Fibroblast of skin of right quadriceps (primary cell): ENCODE measurements around the gene PSAT1.

Experiments
- DNase-seq: peaks from one replicate; pipeline ENCODE4 v3.0.0-alpha.2; 2013

Gene PSAT1

DNA sequence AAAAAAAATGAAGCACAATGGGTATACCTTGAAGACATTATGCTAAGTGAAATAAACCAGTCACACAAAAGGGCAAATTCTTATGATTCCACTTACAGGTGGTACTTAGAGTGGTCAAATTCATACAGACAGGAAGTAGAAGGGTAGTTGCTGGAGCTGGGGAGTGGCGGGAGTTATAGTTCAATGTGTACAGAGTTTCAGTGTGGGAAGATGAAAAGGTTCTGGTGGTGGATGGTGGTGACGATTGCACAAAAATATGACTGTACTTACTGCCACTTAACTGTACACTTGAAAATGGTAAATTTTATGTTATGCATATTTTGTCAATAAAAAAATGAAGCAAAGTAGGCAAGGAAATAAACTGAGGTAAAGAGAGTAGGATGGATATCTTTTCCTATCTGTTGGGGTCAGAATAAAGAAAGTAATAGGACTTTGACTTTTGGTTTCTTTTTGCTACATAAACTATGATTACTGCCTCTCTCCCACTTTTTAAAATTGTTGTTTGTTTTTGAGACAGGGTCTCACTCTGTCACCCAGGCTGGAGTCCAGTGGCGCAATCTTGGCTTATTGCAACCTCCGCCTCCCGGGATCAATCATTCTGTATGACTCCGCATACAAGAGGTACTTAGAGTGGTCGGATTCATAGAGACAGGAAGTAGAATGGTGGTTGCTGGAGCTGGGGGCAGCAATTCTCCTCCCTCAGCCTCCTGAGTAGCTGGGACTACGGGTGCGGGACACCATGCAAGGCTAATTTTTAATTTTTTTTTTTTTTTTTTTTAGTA lies 4.0 kb upstream of the PSAT1 start:
- no peak for DNase-seq

DNA sequence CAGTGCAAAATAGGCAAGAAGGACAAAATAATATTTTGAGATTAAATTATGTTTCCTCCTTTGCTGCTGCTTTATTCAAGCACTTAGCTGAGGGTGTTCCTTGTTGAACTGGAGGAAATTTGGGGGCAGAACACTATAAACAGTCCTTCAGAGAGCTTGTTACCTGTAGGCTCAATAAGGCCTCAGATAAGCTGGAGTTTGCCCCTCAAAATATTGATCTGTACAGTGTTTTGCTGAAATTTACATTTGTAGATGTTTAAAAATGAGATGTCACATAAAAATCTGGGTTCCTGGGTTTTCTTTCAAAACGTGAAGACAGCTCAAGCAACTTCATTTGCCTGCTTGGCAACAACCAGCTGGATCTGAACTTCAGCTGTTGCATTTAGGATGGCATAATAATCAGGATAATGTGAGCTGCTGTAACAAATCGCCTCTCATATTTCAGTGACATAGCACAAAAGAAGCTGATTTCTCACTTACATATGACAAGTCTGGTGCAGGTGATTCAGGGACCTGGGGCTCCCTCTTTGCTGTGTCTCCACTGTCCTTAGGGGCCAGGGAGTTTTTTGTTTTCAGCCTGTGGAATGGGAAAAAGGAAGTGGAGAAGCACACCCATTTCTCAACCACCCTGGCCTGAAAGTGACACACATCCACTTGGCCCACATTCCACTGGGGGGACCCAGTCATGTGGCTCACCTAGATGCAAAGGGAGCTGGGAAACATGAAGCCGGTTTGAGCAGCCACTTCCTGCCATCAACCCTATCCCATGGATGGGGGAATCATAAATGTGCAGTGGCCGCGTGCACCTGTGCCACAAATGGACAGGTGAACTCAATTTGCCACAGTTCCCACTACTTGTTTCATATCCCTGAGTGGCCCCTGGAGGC lies 2.4 kb upstream of the PSAT1 start:
- DNase-seq, result no peak

DNA sequence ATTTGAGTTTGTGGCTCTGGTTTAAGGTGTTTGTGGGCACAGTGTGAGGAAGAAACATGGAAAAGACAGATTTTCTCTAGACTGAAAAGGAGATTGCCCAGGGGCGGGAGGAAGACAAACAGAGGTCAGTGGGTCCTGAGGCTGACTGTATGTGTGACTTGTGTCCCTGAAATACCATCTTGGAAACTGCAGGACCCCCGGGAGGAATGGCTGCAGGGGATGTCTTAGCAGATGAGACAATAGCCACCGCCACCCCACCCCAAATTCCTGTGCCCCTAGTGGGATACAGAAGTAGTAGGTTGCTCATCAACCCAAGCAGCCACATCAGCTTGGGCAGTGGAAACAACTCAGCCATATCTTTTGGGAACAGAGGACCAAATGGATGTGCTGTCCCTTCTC lies 1.7 kb upstream of the PSAT1 start:
- no peak for DNase-seq

DNA sequence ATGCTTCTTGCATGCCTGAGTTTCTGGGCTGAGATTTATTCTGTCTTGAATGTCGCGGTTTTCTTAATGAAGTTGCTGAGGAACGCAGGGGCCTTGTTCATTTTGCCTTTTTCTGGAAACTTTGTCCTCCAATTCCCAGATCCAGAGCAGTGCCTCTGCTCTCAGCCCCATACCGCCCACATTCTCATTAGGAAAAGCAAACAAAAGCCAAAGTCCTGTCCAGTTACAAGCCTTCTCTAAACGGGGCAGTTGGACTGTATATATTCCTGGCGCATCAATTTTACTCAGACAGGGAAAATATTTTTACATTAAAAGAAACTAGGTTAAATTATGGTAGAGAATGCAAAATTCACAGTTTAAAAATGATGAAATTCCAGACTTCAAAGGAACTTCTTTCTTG lies 1.2 kb upstream of the PSAT1 start:
- no peak for DNase-seq

DNA sequence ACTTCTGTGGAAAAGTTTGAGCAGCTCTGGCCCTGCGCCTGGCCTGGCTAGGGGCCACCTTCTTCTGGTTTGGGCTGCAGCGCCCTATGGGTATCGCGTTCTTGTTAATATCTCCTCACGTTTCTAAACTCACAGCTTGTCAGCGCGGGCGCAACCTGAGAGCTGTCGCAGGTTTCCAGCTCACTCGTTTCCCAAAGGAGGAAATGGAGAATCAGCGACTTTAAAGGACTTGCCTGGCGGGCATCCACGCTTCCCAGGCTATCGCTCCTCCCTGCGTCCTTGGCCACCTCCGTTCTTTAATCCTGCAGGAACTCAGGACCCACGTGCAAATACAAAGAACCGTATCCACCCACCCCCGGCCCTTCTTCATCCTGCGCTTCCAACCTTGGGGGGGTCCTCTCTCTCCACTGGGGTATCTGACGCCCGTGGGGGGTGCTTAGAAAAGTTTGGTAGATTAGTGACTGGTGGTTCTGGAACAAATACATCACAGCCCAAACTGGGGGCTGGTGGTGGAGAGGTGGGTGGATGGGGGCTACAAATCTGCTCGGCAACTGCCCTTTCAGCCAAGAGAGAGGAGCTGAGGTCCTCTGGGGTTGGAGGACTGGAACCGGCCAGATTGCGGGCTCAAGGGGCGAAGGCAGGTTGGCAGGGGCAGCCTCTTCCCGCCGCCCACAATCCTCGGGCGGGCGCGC lies 578 bp upstream of the PSAT1 start:
- DNase-seq, result peak; percentile 59

DNA sequence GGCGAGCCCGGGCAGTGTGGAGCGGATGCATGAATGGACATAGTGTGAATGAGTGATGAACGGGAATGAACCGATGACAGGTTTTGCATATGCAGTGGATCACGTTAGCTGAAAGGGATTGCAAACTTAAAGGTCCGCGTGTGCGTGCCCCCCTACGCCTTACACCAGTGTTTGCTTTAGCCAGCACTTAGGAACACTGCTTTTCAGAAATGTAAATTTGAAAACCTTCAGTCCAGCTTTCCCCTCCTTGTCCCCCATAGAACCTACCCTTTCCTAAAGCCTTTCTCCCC lies 692 bp downstream of the PSAT1 start:
- no peak for DNase-seq

DNA sequence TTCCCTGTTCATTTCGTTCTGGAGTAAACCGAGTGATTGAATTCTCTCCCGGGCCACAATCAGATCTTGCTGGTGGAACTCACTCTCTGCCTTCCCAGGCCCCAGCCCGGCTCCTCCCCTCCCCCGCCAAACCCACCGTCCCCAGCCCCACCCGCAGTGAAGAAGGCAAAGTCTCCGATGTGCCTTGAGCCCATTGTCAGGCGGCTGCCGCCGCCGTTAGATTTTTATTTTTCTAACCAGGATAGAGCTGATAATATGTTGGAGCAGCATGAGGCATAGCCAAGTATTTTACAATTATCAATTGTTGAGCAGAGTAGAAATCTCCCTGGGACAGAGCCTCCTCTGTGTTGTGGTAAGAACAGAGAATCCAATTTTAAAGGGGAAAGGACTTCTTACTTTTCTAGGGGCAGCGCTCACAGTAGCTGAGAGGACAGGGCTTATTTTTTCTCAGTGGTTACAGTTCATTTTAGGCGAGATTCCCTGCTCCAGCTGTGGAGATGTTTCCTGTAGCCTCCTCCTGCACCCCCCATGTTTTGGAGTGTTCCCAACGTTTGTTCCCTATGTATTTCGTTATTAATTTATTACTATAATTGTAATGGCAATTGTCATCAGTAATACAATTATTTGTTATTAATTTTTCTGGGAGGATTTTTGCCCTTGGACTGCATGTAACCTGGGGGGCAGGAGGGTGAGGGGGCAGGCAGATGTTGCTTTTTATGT lies 1.3 kb downstream of the PSAT1 start:
- DNase-seq, result no peak

DNA sequence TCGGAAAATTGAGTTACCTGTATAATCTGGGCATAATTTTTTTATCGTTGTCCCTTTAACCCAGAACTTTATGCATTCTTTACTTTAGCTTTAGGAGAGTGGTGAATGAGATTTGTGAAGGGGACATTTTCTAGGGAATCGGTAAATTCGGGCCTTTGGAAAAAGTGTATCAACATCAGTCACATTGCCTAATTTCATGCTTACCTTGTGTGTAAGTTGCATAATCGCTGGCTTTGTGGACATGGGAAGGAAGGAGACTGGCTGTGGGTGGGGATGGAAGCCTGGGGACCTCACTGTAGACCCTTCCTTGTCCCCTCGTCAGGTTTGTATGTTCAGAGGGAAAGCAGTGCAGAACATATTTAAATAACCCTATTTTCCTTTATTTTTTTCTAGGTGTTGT lies 3.3 kb downstream of the PSAT1 start:
- DNase-seq, result no peak

DNA sequence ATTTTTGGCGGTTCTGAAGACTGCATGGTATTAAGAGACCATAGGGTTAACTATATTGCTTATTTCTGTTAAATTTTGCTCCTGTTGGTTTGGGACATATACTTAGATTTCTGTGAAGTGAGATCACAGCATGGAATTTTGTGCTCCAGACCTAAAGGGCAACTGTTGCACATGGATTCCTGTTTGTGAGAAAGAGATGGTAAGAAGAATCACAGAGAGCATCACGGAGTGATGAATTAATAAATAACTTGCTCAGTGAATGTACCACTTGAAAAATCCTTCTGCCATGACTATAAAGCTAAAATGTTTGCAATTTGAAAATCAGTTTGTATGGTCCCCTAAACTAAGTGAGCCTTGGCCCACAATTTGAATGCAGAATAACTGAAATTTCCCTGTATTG lies 4.5 kb downstream of the PSAT1 start:
- DNase-seq, result no peak

DNA sequence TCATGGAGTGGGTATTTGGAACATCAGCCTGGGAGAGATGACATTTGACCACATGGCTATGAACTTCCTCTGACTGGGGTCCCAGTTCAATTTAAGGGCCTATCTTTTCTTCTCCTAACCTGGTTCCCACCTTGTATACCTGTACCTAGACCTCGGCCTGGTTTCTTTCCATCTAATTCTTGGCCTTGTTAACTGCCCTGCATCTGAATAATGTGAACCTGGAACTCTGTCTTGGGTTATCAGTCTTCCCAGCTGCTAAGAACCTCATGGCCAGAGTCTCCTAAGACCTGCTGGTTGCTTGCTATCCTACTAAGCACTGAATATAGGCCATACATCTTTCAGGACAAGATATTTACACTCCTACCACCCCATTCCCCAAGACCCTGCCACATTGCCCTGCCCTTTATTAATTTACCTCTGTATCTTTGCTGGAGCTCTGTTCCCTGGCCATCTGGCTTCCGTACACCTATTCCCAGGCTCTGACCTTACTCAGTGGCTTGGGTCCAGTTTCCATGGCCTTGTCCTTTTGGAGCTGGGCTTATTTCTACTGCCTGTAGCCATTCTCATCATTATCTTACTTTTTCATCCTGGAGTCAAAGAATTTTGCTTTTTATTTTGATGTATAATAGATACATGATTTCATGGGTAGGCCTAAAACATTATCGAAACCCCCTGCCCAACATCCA lies 6.6 kb downstream of the PSAT1 start:
- DNase-seq, result no peak

DNA sequence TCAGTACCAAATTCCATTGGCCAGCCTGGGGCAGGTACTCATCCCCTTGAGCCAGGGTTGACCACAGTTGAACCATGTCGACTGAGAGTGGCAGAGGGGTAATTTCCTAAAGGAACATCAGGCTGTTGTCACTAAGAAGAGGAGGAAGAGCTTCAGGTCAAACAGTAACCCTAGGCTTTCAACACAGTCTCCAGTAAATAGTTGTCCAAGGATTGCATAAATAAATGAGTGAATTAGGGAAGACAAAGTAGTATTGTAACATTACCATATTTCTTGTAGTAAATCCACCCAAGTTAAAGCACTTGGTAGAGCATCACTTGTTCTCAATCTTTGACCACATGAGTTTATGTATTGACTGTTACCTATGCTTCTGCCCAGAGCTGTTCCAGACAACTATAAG lies 7.4 kb downstream of the PSAT1 start:
- no peak for DNase-seq

DNA sequence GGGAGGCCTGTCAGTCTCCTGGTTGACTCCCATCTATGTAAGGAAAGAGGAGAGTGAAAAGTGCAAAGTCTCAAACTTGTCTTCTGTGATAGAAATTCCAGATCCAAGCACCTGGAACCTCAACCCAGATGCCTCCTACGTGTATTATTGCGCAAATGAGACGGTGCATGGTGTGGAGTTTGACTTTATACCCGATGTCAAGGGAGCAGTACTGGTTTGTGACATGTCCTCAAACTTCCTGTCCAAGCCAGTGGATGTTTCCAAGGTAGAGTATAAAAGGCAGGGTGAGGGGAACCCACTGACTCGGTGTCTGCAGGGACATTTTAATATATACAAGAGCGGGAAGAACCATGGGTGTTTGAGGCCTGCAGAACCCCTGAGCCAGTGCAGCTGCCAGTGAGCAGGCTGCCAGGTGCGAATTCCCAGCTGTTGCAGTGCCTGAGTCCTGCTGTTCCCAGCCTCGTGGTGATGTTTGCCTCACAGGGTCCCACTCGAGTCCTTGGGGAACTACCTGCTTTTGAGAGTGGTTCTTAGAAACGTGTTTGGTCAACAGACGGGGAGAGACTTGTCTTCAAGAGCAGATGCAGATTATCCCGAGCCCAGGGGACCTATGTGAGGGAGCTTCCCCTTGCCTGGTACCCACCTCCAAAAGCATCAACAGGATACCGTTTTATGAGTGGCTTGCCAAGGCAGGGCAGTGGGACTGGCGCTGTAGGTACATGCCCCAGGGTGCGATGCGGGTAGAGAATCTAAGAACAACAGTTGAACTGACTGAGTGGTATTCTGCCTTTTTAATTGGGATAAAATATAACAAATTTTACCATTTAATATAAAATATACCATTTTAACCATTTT lies 9.5 kb downstream of the PSAT1 start:
- DNase-seq, result no peak

DNA sequence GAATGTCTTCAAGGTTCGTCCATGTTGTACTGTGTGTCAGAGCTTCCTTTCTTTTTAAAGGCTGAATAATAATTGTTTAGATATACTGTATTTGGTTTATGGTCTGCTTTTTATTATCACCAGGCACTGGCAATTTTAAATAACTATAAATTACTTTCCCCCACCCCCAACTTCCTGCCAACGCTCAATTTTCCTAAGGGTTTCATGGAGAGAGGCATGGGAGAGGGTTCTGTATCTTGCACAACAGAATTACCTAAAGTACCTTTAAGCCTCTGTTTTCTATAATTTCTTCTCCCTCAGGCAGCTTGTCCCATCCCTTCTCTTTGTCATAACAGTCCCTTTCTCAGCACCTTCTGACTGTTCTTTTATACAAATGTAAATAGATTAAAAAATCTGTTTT lies 10.4 kb downstream of the PSAT1 start:
- no peak for DNase-seq

DNA sequence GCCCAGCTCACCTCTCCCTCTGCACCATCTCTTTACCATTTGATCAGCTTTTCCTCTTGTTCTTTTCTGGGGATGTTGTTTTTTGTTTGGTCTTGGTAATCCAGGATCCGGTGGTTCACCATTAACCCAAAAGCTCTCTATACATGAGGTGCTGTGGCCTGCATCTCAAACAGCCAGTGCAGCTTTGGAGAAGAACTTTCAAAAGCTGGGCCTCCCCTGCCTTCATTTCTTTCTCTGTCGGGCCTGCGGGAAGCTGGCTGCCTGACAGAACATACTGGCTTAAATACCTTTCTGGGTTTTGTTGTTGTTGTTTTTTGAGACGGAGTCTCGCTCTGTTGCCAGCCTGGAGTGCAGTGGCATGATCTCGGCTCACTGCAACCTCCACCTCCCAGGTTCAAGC lies 12.1 kb downstream of the PSAT1 start:
- DNase-seq, result no peak

DNA sequence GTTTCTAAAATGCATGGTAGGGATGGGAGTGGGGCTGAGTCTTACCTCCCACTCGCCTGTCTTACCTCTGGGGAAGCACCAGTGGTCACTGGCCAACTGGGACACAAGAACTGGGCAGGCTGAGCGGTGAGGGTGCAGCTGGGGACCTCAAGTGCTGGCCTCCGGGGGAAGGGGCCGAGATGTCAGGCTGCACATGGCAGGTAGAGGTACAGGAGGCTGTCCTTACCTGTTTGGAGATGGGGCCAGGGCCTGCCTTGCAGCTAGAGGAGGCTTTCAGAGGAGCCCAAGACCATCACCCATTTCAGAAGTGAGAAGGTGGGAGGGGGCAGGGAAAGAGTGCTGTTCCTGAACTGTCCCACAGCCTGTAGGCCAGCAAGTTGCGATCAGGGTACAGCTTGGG lies 14.2 kb downstream of the PSAT1 start:
- no peak for DNase-seq

DNA sequence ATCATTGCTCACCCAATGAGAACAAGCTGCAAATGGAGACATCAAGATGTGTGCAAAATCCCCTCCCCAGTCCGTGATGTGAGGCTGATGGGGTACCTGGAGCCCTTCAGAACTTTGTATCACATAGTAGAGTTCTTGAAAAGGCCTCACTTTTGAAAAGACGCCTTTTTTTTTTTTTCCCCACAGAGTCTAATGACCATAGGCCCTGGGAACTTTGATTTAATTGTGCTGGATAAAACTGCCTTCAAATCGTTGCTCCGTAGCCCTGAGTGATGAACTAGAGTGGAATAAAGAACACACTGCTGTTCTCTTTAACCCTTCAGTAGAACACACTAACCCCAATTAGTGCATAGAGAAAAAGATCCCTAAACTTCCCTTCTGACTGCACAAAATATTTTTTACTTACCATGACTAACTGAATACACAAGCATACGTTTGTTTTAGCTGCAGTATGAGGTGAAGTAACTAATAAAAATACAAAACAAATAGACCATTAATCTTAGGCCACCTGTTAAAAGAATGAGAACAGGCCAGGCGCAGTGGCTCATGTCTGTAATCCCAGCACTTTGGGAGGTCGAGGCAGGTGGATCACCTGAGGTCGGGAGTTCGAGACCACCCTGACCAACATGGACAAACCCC lies 15.1 kb downstream of the PSAT1 start:
- no peak for DNase-seq

DNA sequence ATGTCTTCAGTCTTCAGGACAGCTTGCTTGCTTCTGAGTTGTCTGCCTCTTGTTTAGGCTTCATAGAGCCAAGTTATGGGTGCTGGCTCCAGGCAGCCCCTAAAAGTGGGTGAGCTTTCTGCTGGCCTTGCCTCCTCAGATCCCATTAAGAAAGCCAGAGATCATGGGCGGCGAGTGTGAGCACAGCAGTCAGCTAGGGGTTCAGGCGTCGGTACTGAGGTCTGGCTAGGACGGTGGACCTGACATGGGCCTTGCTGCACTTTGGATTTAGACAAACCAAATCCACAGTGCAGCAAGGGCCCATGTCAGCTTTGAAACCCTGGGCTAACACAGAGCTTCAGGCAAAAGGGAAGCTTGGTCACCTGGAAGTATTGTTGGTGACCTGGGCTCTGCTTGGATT lies 17.6 kb downstream of the PSAT1 start:
- no peak for DNase-seq

DNA sequence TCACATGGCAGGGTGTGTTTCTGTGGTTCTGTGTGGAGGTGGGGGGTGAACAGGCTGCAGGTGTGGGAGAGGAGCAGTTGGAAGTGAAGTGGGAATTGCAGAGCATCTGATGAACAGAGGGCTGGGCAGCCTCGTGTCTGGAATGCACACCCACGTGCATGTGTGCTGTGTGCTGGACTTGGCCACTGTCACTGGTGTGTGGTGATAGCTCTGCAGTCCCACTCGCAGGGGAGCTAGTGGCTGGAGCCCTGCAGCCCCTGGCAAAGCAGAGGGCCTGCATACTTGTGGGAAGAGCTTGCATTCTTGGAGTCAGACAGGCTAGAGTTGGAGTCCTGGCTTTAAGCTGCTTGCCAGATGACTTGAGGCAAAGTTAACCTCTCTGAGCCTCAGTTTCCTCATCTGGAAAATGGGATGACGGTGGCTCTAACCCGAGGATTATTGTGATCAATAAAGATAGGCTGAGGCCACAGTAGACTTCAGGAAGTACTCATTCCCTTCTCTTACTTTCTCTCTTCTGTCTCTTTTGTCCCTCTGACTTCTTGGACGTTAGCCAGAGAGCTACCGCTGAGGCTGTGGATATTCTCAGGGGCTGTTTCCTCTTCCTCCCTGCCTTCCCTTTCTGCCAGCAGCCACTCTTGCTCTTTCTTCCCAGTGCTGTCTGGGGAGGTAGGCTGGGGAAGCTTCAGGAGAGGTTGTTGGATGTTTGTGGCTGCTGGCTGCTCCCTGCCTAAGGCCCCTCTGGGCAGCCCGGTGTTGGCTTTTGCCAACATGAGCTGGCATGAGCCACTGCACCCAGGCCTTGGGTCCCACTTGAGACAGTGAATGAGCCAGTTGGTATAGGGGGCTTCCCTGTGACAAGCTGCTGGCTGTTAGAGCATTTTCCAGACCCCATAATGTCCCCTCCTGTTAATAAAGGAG lies 18.3 kb downstream of the PSAT1 start:
- DNase-seq, result peak; percentile 32

DNA sequence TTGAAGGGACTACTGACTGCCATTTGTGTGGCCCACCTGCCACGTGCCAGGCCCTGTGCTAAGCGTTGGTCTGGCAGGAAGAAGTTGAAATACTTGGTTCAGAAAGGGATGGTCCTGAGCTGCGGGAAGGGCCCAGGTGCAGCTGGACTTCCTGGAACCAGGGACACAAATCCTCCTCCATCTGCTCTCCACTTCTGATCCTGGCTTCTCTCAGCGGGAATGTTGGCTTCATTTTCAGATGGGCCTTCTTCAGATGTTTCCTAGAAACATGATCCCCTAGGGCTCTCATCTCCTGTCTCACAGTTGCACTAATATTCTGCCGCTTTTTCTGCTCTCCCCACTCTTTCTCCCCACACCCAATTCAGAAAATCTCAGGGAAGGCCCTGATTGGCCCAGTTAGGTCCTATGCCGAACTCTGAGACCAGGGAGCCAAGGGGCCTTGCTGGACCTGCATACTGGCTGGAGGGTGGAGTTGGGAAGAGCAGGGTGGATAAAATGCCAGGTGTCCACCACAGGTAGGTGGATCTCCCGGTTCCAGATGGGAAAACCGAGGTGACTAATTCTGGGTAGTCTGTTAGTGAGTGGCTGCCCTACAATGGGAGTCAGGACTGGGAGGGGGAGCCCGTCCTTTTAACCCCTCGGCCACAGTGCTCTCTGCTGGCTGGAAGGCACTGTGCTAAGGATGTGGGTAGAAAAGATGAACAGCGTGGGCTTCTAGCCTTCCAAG lies 19.4 kb downstream of the PSAT1 start:
- no peak for DNase-seq
